ENCODE measurements around the gene LYRM4. TPM values are rescaled to one million over a fixed set of nuclear protein-coding genes. Genes with fewer than 3 reads are reported as not detected.

Gene LYRM4
- total and polyA plus RNA-seq, 12 donors, result 18.3 to 33.0 (median 24.5) TPM

- H3K4me3 ChIP-seq, result no peak overlapping the region
- H3K27ac ChIP-seq, result no peak overlapping the region
- TF ChIP-seq CTCF (IDR thresholded peaks at IDR 0.05), result no peak
- peaks cover 0 to 22% (median 7%) of the 10 kb centered on the region in 9 donors for H3K4me1 ChIP-seq
- no peaks in the 10 kb centered on the region for H3K27me3 ChIP-seq
- ATAC-seq (no peak), DNase-seq (no peak)
- WGBS, 2 donors, result 94 to 95% methylated on average over 17 of the region's 17 CpGs
- intact Hi-C loops (cut with DNase I), result loop anchor here in 2 of 10 donors (5.0 to 10.0 kb wide), 2 partner anchors 37 to 65 kb away; no protein-coding TSS in a partner anchor
- no peaks in the 10 kb centered on the region for H3K36me3 ChIP-seq
- no peaks in the 10 kb centered on the region for H3K9me3 ChIP-seq
Measured at GRCh38 chr6:5119090-5119951, 141.4 kb downstream of the LYRM4 start.

- WGBS, 2 donors, result 90 to 93% methylated on average over 9 of the region's 9 CpGs
- no peaks in the 10 kb centered on the region for H3K27me3 ChIP-seq
- ATAC-seq, result no peak
- H3K4me3 ChIP-seq, result no peak overlapping the region
- DNase-seq, result no peak
- no peak overlapping the region for H3K27ac ChIP-seq
- peaks cover 0 to 13% (median 4%) of the 10 kb centered on the region in 9 donors for H3K4me1 ChIP-seq
- intact Hi-C loops (cut with DNase I), result loop anchor here in 2 of 10 donors (5.0 to 10.0 kb wide), 2 partner anchors 34 to 62 kb away; no protein-coding TSS in a partner anchor
- H3K36me3 ChIP-seq, result no peaks in the 10 kb centered on the region
- no peaks in the 10 kb centered on the region for H3K9me3 ChIP-seq
- TF ChIP-seq CTCF (IDR thresholded peaks at IDR 0.05), result no peak
Measured at GRCh38 chr6:5116243-5116991, 144.3 kb downstream of the LYRM4 start.

GRCh38 chr6:5115168-5115567 is 145.6 kb downstream of the LYRM4 start:
- H3K9me3 ChIP-seq, result no peaks in the 10 kb centered on the region
- no peaks in the 10 kb centered on the region for H3K27me3 ChIP-seq
- H3K36me3 ChIP-seq, result peaks cover 0 to 10% (median 0%) of the 10 kb centered on the region in 9 donors
- intact Hi-C loops (cut with DNase I), result loop anchor here in 3 of 10 donors (2.0 to 10.0 kb wide), 3 partner anchors 30 to 60 kb away; partner anchors contain the start of gene PPP1R3G (in 1 of the 3)
- DNase-seq (peak in 1 of 2 donors; percentile 41), ATAC-seq (peak in 6 of 8 donors; percentile 26 to 73 (median 48))
- H3K27ac ChIP-seq, result no peak overlapping the region
- 70 to 79% methylated on average over 10 of the region's 10 CpGs for WGBS, 2 donors
- TF ChIP-seq CTCF (IDR thresholded peaks at IDR 0.05), result peak; percentile 11 to 60 (median 40)
- H3K4me1 ChIP-seq, result peaks cover 0 to 9% (median 3%) of the 10 kb centered on the region in 9 donors
- no peak overlapping the region for H3K4me3 ChIP-seq

GRCh38 chr6:5113096-5113495 is 147.7 kb downstream of the LYRM4 start:
- no peaks in the 10 kb centered on the region for H3K9me3 ChIP-seq
- peaks cover 0 to 25% (median 8%) of the 10 kb centered on the region in 9 donors for H3K4me1 ChIP-seq
- no peak for TF ChIP-seq CTCF (IDR thresholded peaks at IDR 0.05)
- H3K36me3 ChIP-seq, result peaks cover 0 to 23% (median 0%) of the 10 kb centered on the region in 9 donors
- ATAC-seq (no peak), DNase-seq (no peak)
- intact Hi-C loops (cut with DNase I), result loop anchor here in 2 of 10 donors (5.0 to 10.0 kb wide), 2 partner anchors 36 to 58 kb away; no protein-coding TSS in a partner anchor
- no peaks in the 10 kb centered on the region for H3K27me3 ChIP-seq
- no peak overlapping the region for H3K27ac ChIP-seq
- H3K4me3 ChIP-seq, result no peak overlapping the region
- WGBS, 2 donors, result 94 to 99% methylated on average over 13 of the region's 13 CpGs

All from heart right ventricle (tissue), 16 donors.